RKO (cell line): ENCODE results near the gene MFSD2A.
"Not testable (repeated sequence)": the region's sequence is repeated elsewhere in the genome, so short reads cannot be mapped to it uniquely, and the experiment has no call there.

Source experiments
- DNase-seq: peaks from one replicate; pipeline ENCODE4 v3.0.0-alpha.2; 2016; ENCODE audit warnings: low spot score

The MFSD2A gene

DNA sequence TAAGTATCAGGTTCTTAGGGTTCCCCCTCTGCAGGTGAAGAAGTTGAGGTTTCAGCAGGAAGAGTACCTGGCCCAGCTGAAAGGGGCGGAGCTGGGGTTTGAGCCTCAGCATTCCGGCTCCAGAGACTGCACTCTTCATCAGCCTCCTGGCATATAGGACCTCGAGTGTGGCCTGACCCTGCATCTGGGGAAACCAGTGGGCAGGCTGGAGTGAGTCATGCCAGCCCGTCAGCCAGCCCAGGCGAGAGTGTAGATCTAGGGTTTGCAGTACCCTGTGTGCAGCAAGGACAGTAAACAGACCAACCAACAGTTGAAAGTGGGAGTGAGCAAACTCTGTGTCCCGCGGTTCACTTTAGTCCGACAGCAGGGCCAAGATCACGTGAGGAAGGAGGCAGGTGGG, 14.1 kb downstream of the MFSD2A start:
- DNase-seq: no peak

DNA sequence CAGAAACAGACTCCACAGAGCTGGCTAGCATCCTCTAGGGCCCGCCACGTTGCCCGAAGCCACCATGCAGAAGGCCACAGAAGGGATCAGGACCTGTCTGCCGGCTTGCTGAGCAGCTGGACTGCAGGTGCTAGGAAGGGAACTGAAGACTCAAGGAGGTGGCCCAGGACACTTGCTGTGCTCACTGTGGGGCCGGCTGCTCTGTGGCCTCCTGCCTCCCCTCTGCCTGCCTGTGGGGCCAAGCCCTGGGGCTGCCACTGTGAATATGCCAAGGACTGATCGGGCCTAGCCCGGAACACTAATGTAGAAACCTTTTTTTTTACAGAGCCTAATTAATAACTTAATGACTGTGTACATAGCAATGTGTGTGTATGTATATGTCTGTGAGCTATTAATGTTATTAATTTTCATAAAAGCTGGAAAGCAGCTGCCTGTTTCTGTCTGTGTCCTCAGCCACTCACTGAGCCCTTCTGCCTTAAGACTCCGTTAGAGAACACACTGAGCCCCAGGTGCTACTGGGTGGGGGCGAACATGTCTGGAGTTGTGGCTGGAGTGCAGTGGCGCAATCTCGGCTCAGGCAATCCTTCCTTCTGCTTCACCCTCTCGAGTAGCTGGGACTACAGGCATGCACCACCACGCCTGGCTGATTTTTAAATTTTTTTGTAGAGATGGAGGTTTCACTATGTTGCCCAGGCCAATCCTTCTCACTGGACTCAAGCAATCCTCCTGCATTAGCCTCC, 14.8 kb downstream of the MFSD2A start:
- no peak for DNase-seq

DNA sequence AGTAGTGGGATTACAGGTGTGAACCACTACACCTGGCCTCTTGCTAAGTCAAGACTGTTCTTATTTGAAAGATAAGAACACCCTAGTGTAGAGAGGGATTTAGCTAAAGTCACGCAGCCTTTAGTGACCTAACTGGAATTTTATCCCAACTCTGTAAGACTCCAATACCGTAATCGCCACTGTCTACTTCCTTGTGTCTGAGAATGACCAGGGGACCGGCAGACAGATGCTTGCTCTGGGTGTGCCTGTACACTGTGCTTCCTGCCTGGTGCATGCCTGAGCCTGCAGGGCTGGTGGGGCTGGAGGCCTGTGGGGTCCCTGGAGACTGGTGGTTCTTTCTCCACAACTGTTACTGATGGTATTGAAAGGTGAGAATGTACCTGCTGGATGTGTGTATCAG, 15.3 kb downstream of the MFSD2A start:
- no peak for DNase-seq

DNA sequence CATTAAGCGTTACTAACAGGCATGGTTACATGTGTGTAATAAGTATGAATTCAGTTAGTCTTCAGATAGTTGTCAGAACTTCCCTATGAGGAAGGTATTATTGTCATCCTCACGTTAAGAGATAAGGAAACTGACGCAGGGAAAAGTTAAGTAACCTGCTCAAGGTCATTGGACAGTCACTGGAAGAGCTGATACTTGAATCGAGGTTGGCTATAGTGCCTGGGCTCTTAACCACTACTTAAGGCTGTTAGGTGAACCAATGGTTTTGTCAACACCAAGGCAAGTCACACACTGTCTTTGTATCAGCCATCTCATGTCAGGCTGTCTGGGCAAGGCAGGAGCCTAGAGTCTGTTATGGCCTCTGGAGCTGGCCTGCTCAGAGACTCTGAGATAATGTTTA, 16.2 kb downstream of the MFSD2A start:
- no peak for DNase-seq

DNA sequence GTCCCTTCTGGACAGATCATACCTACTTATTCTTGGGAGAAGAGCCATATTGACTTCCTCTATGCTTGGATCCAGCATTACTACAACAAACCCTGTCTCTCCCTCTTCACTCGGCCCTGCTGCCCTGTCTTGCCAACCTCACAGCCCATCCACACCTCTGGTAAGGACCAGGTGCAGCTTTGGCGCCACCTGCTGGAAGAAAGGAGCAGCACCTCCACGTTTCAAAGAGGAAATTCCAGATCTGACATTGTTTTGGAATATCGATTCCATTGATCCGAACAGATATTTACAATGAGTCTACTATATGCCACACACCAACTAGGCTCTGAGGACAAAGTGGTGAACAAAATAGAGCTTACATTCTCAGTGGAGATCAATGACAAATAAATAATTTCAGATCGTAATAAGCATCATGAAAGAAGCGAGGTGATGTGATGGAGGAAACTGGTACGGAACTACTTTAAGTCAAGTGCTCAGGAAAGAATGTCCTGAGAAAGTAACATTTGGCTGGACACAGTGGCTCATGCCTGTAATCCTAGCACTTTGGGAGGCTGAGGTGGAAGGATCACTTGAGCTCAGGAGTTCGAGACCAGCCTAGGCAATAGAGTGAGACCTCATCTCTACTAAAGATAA, 18.7 kb downstream of the MFSD2A start:
- DNase-seq: peak; percentile 61

DNA sequence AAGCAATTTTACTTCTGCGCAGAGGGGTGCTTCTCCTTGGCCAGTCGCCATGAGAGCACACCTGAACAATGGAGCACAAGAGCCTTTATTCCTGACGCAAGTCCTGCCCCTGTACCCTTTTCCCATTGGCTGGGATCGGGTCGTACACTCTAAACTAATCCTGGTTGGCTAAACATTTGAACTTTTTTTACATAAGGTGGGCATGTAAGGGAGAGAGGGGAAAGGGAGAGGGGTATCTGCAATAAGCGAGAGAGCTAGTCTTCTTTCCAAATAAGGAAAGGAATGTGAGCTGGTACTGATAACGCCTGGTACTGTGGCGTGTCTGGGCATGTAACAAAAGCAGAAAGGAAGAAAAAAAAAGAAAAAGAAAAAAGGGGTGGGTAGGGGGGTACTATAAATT, 21.8 kb downstream of the MFSD2A start:
- DNase-seq: no peak

DNA sequence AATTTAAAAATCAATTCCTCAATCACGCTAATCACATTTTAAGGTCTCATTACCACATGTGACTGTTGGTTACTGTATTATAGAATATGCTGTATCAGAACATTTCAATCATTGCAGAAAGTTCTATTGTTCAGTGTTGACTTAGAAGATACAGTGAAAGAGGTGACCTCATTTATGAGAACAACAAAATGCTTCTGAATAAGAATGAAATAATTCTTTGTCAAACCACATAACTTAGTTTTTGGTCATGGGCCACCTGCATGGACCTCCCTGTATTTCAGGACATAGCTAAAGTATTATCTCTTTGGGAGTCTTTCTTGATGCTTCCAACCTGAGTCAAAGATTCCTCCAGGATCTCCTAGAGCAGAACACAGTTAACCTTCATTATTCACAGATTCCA, 22.3 kb downstream of the MFSD2A start:
- DNase-seq: no peak

DNA sequence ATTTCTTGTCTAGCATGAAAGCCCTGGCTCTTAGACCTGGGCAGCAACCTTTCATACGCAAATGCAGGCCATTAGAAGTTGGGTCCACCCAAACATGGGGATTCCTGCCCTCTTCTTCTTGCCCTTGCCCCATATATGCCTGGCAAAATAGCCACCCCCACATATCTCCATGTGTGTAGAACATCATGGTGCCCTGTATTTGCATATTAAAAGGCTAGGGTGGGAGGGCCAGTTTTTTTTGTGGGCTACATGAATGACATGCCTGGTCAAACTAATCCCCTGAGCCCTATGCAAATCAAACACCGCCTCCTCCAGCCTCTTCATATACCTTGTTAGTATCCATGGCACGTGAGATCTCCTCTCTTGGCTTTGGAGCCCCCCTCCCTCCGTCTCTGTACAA, 24.7 kb downstream of the MFSD2A start:
- DNase-seq: no peak

DNA sequence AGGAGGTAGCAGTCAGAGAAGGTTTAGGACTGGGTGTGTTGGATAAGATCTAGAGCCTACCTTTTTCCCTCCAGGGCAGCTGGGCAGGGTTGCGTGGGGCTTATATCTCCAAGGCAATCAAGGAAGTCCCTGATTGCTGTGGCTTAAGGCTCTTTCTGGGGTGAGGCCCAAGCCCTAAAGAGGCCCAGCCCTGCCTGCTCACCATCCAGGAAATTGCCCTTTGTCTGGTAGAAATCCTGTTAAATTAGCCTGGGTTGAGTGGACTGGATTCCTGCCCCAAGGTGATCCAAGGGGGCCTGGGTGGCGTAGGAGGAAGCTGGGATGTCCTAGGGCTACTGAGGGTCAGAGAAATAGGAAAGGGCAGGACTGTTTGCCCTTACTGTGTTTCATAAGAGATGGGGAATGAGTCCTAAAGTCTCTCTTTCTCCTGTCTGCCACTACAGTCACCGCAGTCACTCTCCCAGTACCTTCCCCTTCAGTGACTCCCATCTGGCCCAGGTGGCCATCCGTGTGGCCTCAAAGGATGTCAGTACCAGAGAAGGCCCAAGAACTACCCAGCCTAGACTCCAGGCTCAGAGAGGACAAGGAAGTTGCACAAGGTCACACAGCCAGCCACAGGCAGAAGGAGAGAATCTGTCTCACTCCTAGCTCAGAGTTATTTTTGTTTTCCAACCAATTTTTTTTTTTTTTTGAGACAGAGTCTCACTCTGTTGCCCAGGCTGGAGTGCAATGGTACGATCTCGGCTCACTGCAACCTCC, 25.8 kb downstream of the MFSD2A start:
- DNase-seq: no peak

DNA sequence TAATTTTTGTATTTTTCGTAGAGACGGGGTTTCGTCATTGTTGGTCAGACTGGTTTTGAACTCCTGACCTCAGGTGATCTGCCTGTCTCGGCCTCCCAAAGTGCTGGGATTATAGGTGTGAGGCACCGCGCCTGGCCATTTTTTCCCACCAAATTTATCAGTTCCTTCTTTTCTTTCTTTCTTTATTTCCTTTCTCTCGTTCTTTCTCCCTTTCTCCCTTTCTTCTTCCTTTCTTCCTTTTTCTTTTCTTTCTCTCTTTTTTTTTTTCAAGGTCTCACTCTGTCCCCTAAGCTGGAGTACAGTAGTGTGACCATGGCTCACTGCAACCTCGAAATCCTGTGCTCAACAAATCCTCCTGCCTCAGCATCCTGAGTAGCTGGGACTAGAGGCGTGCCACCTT, 26.4 kb downstream of the MFSD2A start:
- DNase-seq: no peak

DNA sequence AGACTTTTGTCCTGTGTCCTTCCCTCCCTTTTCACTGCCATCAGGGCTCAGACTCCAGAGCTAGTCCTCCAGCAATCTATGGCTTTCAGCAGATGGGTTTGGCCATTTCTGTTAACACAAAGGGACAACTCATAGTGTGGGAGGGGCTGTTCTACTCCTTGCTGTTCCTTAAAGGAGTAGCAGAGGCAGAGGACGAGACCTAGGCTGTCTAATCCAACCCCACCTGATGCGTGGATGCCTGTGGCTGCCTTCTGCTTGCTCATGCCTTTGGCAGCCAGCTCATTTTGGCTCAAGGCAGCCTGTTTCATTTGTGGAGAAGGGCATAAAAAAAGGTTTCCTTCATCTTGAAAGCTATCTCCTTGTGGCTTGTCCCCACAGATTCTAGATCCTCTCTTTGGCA, 27.0 kb downstream of the MFSD2A start:
- peak; percentile 53 for DNase-seq

DNA sequence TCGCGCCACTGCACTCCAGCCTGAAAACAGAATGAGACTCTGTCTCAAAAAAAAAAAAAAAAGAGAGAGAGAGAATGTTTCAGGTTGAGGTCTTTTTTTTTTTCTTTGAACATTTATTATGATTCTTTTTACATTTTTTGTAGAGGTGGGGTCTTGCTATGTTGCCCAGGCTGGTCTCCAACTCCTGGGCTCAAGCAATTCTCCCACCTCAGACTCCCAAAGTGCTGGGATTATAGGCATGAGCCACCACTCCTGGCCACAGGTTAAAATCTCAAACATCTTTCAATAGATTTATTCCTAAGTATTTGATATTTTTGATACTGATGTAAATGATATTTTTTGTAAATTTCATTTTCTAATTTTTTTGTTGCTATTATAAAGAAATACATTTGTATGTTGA, 29.5 kb downstream of the MFSD2A start:
- not testable (repeated sequence) for DNase-seq

DNA sequence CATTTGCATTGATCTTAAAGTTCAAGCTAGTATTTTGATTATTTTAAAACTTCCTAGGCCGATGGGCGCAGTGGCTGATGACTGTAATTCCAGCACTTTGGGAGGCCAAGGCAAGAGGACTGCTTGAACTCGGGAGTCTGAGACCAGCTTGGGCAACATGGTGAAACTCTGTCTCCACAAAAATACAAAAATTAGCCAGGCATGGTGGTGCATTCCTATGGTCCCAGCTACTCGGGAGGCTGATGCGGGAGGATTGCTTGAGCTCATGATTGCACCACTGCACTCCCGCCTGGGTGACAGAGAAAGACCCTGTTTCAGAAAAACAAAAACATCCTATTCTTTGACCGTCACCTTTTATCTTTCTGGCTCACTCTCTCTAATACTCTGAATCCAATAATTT, 30.0 kb downstream of the MFSD2A start:
- no peak for DNase-seq

DNA sequence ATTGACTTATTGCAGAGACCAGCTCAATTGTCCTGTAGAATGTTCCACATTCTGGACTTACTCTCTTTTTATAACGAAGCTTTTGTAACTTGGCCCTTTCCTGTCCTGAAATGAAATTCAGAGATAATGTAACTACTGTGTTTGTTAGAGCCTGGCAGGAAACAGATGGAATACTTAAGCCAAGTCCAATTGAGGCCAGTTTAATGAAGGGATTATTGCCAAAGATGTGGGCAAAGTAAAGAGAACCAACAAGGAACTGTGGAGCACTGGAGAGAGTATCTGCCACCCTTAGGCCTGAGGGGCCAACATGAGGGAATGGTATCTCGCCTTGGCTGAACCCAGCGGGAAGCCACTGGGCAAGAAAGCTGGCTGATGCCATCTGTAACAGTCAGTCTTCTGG, 32.9 kb downstream of the MFSD2A start:
- DNase-seq: no peak

DNA sequence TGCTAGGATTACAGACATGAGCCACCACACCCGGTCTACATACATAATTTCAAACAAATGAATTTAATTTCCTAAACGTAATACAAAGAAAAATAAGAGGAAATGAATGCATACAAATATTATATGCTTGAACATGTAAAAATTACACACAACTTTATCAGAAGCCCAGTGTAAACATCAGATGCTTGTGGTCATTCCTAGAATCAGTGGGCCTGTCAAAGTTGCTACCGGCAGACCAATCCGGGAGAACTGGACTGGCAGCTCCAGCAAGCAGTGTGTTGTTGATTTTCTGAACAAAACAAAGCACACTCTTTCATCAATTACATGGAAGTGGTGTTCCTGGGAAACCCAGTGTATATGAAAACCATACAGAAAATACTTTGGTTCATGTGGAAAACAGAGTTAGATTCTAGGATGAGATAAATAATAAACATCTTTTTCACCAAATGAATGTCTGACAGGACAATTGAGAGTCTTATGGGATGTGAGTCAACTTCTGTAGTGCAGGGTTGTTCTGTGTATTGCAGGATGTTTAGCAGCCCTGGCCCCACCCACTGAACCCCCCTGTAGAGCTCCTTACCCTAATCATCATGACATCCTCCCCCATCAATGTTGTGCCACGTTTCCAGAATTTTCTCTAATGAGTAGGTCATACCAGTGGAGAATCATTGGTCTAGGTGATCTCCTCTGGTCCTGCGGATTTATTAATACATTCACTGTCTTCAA, 33.8 kb downstream of the MFSD2A start:
- DNase-seq: no peak

DNA sequence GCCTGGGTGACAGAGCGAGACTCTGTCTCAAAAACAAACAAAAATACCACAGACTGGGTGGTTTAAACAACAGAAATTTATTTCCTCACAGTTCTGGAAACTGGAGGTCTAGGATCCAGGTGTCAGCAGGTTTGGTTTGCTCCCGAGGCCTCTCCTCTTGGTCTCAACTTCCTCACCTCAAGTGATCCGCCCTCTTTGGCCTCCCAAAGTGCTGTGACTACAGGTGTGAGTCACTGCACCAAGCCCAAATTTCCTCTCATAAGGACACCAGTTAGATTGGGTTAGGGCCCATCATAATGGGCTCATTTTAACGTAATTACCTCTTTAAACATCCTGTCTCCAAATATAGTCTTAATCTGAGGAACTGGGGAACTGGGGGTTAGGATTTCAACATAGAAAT, 35.5 kb downstream of the MFSD2A start:
- DNase-seq: no peak

DNA sequence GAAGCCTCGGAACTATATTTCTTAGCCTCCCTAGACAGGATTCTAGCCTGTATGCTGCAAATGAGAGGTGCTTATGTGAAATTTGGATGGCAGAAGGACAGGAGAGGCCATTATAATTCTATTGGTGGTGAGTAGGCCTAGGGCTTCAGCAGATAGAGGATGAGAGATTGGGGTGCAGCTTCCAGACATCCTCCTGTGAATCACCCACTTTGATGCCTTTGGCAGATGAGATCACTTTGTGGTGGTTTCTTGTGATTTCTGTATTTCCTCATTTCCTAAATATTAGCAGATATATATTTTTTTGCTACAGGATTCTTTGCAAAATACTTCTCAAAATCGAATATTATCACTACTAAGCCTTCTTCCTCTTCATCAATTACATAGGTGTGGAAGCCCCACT, 37.3 kb downstream of the MFSD2A start:
- DNase-seq: no peak

DNA sequence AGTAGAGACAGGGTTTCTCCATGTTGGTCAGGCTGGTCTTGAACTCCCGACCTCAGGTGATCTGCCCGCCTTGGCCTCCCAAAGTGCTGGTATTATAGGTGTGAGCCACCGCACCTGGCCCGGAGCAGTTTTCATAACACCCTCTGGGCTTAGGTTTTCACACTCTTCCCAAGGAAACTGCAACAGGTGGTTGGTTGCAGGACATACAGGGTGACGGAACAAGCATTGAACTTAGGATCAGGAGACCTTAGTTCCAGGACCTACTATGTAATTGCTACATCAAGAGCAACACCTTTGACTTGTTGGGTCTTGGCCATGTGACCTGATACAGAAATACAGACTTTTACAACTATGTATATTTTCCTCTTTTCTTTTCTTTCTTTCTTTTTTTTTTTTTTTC, 37.9 kb downstream of the MFSD2A start:
- DNase-seq: no peak

DNA sequence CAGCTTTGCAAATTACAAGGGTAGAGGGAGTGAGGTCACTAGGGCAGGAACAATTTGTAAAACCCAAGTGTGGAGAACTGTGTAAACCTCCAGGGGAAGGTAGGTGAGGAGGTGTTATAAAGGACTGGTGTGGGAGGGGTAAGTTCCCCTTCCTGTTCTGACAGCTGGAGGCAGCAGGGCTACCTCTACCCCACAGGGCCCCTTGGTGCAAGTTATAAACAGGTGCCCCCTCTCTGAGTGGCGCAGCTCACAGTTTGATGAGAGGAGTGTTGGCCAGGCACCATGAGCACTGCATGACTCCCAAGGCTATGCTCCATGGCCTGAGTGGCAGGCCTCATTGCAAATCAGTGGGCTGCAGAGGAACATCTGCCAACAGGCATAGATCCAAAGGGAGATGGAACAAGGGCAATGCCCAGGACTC, 41.0 kb downstream of the MFSD2A start:
- DNase-seq: no peak

DNA sequence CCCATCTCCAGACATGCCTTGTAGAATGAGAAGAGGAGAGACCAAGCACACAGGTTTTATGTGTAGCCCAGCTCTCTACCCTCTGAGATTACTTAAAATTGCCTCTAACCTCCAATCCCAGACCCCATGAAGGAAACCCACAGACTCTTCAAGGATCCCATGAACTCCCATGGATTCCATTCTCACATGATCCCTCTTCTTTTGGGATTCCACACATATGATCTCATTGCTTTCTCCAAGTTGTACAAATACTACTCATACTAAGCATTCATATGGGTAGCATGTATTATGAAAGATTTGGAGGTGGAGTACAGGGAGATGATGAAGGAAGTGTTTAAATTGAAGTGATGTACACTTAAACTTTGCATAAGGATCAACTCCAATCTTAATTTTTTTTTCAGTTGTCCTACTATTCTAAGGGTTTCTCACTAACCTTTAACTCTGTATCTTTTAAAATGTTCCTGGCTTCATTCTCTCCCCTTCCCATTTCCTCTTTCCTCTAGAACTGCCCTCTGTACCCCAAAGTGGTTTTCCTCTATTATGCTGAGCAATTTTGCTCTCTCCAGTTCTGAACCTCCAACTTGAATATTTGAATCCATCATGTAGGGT, 41.6 kb downstream of the MFSD2A start:
- no peak for DNase-seq

DNA sequence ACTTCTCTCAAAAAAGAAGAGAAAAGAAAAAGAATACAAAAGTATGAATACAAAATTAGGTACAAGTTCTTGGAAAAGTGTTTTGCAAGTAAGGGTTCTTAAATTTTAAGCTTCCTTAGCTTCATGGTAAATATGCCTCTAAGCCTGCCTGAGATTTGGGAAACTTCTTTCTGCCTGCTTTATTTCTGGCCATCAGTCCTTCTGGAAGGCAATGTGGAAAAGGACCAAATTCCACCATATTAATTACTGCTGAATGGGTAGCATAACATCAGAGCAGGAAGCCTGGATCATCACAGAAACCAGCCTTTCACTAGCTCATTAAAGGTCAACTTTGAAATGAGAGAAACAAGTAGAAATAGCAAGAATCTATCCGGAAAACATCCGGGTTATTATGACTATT, 46.5 kb downstream of the MFSD2A start:
- no peak for DNase-seq
